ENCODE results near the gene KIF14. TPM values are rescaled to one million over a fixed set of nuclear protein-coding genes. Genes with fewer than 3 reads are reported as not detected.

The KIF14 gene
- total and polyA plus RNA-seq, 2 experiments from 2014 or later = 13.3 to 23.2 TPM

- TF ChIP-seq CREB1 (CRISPR knock-in tag; IDR thresholded peaks at IDR 0.05; ENCODE audit: low read depth) = no peak
- TF ChIP-seq, protein P1, sequence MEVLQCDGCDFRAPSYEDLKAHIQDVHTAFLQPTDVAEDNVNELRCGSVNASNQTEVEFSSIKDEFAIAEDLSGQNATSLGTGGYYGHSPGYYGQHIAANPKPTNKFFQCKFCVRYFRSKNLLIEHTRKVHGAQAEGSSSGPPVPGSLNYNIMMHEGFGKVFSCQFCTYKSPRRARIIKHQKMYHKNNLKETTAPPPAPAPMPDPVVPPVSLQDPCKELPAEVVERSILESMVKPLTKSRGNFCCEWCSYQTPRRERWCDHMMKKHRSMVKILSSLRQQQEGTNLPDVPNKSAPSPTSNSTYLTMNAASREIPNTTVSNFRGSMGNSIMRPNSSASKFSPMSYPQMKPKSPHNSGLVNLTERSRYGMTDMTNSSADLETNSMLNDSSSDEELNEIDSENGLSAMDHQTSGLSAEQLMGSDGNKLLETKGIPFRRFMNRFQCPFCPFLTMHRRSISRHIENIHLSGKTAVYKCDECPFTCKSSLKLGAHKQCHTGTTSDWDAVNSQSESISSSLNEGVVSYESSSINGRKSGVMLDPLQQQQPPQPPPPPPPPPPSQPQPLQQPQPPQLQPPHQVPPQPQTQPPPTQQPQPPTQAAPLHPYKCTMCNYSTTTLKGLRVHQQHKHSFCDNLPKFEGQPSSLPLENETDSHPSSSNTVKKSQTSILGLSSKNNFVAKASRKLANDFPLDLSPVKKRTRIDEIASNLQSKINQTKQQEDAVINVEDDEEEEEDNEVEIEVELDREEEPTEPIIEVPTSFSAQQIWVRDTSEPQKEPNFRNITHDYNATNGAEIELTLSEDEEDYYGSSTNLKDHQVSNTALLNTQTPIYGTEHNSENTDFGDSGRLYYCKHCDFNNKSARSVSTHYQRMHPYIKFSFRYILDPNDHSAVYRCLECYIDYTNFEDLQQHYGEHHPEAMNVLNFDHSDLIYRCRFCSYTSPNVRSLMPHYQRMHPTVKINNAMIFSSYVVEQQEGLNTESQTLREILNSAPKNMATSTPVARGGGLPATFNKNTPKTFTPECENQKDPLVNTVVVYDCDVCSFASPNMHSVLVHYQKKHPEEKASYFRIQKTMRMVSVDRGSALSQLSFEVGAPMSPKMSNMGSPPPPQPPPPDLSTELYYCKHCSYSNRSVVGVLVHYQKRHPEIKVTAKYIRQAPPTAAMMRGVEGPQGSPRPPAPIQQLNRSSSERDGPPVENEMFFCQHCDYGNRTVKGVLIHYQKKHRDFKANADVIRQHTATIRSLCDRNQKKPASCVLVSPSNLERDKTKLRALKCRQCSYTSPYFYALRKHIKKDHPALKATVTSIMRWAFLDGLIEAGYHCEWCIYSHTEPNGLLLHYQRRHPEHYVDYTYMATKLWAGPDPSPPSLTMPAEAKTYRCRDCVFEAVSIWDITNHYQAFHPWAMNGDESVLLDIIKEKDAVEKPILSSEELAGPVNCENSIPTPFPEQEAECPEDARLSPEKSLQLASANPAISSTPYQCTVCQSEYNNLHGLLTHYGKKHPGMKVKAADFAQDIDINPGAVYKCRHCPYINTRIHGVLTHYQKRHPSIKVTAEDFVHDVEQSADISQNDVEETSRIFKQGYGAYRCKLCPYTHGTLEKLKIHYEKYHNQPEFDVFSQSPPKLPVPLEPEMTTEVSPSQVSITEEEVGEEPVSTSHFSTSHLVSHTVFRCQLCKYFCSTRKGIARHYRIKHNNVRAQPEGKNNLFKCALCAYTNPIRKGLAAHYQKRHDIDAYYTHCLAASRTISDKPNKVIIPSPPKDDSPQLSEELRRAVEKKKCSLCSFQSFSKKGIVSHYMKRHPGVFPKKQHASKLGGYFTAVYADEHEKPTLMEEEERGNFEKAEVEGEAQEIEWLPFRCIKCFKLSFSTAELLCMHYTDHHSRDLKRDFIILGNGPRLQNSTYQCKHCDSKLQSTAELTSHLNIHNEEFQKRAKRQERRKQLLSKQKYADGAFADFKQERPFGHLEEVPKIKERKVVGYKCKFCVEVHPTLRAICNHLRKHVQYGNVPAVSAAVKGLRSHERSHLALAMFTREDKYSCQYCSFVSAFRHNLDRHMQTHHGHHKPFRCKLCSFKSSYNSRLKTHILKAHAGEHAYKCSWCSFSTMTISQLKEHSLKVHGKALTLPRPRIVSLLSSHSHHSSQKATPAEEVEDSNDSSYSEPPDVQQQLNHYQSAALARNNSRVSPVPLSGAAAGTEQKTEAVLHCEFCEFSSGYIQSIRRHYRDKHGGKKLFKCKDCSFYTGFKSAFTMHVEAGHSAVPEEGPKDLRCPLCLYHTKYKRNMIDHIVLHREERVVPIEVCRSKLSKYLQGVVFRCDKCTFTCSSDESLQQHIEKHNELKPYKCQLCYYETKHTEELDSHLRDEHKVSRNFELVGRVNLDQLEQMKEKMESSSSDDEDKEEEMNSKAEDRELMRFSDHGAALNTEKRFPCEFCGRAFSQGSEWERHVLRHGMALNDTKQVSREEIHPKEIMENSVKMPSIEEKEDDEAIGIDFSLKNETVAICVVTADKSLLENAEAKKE (CRISPR knock-in tag; IDR thresholded peaks at IDR 0.05) = no peak
Measured at GRCh38 chr1:200505257-200505656, 115.3 kb downstream of the KIF14 start (continued).

Other genes starting within 250 kb of the KIF14 start
- gene ZNF281, start 210.7 kb downstream of the KIF14 start, total RNA-seq (2014; rRNA removed; shearing (Covaris generic)) = 79.3 and 81.2 TPM in 2 replicates
- gene ZNF281, start 210.7 kb downstream of the KIF14 start, polyA plus RNA-seq (2016; fragmentation: Nextera tagmentation; extraction: Ambion mirVana) = 51.5 and 62.1 TPM in 2 replicates
- gene DDX59, start 49.2 kb upstream of the KIF14 start, total RNA-seq (2014; rRNA removed; shearing (Covaris generic)) = 15.3 and 15.7 TPM in 2 replicates
- 12.9 and 14.7 TPM in 2 replicates for gene DDX59, start 49.2 kb upstream of the KIF14 start, polyA plus RNA-seq (2016; fragmentation: Nextera tagmentation; extraction: Ambion mirVana)
- gene CAMSAP2, start 118.1 kb upstream of the KIF14 start, total RNA-seq (2014; rRNA removed; shearing (Covaris generic)) = 21.3 and 39.1 TPM in 2 replicates
- gene CAMSAP2, start 118.1 kb upstream of the KIF14 start, polyA plus RNA-seq (2016; fragmentation: Nextera tagmentation; extraction: Ambion mirVana) = 8.2 and 9.1 TPM in 2 replicates

All from GM23338 (cell line).